Cerebellar cortex (tissue), 1 donor: ENCODE measurements around the gene TMC7.
A peak's percentile ranks its signal among the peaks of the same experiment; 100 is the strongest.
"Not testable (repeated sequence)": the region's sequence is repeated elsewhere in the genome, so short reads cannot be mapped to it uniquely, and the experiment has no call there.

ENCODE experiments used
- DNase-seq: peaks from one replicate; pipeline ENCODE4 v3.0.0-alpha.2; 2015; ENCODE audit warnings: low spot score

Gene TMC7

GRCh38 chr16:18983565-18984434, at the start of gene TMC7:
Gene TMC7, plus strand, starts transcription at chr16:18983934. Its CDS starts 130 bp downstream, at chr16:18984064.
- peak; percentile 83 for DNase-seq

DNA sequence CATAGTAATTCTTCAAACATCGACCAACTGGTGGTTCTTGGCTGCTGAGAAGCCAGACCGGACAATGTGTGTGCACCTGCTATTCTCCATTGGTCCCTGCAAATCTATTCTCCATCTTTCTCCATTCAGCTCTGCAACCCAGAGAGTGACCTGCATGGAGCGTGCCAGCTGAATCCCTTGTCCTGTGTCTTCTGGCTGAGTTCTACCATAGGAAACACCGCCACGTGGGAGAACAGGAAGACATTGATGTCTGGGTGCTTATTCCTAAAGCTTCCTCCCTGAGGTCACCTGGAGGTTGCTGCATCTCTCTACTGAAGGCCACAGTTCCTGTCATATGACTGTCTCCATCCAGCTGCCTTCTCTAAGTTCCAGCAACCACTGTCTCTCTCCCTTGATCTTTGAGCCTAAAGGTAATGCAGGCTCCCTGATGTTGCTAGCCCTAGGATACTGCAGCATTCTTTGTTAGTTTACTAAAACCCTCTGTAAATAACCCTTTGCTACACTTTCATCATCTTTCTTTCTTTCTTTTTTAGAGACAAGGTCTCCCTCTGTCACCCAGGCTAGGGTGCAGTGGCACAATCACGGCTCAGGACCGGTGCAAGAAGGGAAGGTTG, 46.9 kb upstream of the TMC7 start:
- DNase-seq: no peak

DNA sequence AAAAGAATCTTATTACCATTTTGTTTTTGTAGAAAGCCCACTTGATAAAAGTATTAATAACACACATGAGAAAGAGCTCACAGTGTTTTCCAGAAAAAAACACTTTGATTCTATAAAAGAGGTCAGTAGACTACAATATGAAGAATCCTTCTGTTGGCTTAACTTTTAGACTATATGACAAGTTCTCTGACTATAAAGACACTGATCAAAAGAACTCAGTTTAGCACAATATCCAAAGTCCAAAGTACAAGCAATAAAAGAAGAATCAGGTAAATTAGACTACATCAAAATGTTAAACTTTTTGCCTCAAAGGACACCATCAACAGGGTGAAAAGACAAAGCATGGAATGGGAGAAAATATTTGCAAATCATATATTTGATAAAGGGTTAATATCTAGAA, 46.3 kb upstream of the TMC7 start:
- DNase-seq: no peak

- DNase-seq: no peak
Observed at GRCh38 chr16:18938986-18939385, 44.7 kb upstream of the TMC7 start.

- no peak for DNase-seq
Observed at GRCh38 chr16:18941471-18941870, 42.3 kb upstream of the TMC7 start.

DNA sequence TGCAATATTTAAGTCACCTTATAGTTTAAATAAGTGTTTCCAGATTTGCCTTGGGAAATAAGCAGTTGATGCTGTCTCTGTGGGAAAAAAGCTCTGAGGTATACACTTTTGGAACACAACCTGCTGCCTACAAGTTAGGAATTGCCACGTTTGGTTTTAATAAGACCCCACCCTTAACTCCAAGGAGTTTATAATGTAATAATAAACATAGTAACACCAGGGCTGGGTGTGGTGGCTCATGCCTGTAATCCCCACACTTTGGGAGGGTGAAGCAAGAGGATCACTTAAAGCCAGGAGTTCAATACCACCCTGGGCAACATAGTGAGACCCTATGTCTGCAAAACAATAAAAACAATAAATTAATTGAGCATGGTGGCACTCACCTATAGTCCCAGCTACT, 41.7 kb upstream of the TMC7 start:
- no peak for DNase-seq

- DNase-seq: no peak
Observed at GRCh38 chr16:18943414-18943813, 40.3 kb upstream of the TMC7 start.

DNA sequence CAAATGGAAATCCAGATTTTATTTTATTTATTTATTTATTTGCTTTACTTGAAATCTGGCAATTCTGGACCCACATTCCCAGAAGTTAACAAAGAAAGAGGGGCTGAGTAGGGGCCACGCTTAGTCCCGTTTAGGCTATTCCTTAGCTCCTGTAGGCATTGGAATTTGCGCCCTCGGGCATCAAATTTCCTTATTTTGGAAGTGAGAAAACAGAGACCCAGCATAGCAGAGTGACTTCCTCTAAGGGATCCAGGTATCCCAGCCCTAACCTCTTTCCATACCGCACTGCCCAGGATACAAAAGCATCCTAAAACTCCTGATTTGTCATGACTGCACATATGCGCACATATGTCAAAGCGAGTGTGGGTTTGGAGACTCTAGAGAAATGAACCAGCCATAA, 38.5 kb upstream of the TMC7 start:
- no peak for DNase-seq

GRCh38 chr16:18948372-18949020, 35.2 kb upstream of the TMC7 start:
- DNase-seq: peak; percentile 57

- no peak for DNase-seq
Observed at GRCh38 chr16:18950469-18951185, 33.1 kb upstream of the TMC7 start.

GRCh38 chr16:18953547-18953946, 30.2 kb upstream of the TMC7 start:
- DNase-seq: no peak

- DNase-seq: not testable (repeated sequence)
Observed at GRCh38 chr16:18955874-18956580, 27.7 kb upstream of the TMC7 start.

DNA sequence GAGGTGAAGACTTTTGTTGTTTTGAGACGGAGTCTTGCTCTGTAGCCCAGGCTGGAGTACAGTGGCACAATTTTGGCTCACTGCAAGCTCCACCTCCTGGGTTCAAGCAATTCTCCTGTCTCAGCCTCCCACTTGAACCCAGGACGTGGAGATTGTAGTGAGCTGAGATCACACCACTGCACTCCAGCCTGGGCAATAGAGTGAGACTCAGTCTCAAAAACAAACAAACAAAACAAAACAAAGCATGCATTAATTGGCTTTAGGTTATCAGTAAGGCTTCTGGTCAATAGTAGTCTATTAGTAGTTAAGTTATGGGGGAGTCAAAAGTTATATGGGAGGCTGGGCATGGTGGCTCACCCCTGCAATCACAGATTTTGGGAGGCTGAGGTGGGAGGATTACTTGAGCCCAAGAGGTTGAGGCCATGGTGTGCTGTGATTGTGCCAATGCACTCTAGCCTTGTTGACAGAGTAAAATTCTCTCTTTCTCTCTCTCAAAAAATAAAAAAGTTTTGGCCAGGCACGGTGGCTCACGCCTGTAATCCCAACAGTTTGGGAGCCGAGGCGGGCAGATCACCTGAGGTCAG, 27.0 kb upstream of the TMC7 start:
- DNase-seq: not testable (repeated sequence)

GRCh38 chr16:18958621-18959029, 25.1 kb upstream of the TMC7 start:
- no peak for DNase-seq

DNA sequence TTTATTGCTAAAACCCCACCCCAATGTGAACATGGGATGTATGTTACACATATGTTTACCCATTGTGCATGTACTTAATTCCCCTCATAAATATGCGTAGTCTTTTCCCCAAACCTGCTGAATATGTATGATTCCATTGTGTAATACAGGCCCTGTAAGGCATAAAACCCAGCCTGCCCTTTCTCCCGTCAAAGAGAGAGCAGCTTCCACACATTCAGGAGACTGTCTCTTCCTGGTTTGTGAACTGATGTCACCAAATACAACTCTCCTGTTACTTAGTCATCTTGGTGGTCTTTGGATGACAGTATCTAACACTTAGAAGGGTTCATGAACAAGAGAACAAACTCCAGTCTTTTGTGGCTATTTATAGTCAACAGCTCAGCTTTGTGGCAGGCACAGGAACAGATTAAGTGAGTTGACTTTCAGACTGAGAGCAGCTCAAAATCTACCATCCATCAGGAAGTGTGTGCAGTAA, 24.7 kb upstream of the TMC7 start:
- no peak for DNase-seq

GRCh38 chr16:18965555-18965954, 18.2 kb upstream of the TMC7 start:
- DNase-seq: no peak

- DNase-seq: no peak
Observed at GRCh38 chr16:18966791-18967190, 16.9 kb upstream of the TMC7 start.

DNA sequence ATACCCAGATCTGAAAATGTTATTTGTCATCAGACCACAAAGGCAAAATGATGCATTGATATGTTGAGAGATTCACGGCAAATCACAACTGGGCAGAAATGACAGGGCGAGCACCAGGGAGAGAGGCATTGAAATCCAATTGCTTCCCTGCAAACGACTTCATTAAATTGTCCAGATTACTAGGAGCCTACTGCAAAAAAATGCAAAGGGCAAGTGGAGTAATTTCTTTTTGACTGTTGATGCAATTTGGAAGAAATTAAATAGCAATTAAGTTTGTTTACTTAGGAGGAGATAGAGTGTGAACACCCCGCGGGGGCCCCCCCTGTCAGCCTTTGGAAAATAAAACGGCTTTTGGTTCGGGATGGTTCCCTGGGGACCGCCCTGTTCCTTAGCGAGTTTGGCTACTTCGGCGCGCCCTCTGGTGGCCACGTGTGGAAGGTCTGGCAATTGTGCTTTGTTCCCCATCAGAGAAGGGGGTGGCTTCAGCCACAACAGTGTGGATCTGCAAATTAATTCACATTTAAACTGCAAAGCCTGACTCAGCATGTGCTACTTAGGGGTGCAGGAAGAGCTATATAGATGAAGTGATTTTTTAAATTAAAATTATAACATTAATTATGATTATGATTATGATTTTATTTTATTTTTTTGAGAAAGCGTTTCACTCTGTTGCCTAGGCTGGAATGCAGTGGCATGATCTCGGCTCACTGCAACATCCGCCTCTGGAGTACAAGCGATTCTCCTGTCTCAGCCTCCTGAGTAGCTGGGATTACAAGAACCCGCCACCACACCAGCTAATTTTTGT, 14.5 kb upstream of the TMC7 start:
- peak; percentile 91 for DNase-seq

GRCh38 chr16:18969855-18970240, 13.9 kb upstream of the TMC7 start:
- DNase-seq: no peak

DNA sequence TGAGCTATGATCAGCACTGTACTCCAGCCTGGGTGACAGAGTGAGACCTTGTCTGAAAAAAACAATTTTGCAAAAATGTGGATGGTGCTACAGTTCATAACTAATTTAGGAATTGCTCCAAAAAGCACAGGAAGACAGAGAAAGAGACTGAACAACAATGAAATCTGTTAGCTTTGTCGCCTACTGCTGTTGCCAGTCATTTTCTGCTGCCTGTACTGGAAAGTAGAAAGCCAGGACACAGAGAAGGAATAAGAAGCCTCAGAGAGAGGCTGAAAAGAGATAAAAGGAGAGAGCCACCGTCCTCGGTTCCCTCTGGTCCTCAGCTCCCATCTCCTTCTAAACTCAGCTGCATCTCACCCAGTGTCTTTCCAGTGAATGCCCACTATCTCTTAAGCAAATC, 8.6 kb upstream of the TMC7 start:
- DNase-seq: peak; percentile 55
